ENCODE results near the gene NOMO2. TPM values are rescaled to one million over a fixed set of nuclear protein-coding genes. Genes with fewer than 3 reads are reported as not detected.
"Not testable (repeated sequence)": the region's sequence is repeated elsewhere in the genome, so short reads cannot be mapped to it uniquely, and the experiment has no call there.

The NOMO2 gene
- total RNA-seq, 5 donors from 2014 or later (not counting 1 experiment from before 2014, with no cell fraction given), result 47.1 to 96.3 (median 83.5) TPM

DNA sequence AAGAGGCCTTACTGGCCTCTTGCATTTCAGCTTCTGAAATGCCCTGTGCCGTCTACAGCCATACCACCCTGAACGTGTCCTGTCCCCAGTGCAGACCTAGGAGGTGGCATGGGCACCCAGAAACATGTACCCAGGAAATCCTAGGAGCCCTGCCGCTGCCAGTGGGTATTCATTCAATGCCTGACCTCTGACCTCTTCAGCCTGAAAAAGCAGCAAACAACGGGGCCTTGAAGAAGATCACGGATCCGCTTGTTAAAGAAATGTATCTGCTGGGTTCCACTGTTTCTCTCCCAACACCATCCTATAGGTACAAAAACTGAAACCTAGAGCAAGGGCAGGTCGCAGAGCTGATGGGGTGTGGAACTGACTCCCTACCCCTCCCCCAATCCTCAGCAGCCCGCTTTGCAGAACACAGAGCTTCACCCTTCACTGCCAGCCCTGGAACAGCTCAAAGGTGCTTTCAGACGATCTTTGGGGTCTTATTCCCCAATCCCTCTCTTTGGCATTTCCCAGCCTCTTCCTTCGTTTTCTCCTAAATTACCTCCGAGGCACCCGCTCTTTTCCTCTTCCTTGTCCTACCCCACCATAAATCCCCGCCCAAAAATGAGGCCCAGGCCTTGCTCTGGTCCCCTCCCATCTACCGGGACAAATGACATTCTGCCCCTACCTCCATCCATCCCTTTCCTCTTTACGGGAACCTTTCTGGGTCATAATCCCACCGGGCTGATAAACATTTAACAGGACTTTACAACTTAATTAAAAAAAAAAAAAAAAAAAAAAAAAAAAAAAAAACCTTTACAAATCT, 1.3 kb downstream of the NOMO2 start:
- not testable (repeated sequence) for H3K27me3 Mint-ChIP-seq; H3K36me3 Mint-ChIP-seq; DNase-seq; H3K9me3 ChIP-seq; H3K4me1 ChIP-seq (ENCODE audit: control insufficient read depth in 1 of 2, extremely low read depth in 1 of 2, insufficient read depth in 2 of 2, low read length in 2 of 2); H3K36me3 ChIP-seq (ENCODE audit: control insufficient read depth in 2 of 2, extremely low read depth in 1 of 2, insufficient read depth in 1 of 2, low read length in 1 of 2); H3K27ac ChIP-seq (ENCODE audit: low read length); H3K27me3 ChIP-seq (replicated peaks in 1 of 2; ENCODE audit: control insufficient read depth in 2 of 2, extremely low read depth in 1 of 2, insufficient read depth in 2 of 2, low read length in 1 of 2); H3K9me3 Mint-ChIP-seq; ATAC-seq (replicated peaks in 1 of 4)
- Mint-ChIP-seq H3K4me3 (peak overlapping the region; percentile 57 to 64 (median 63)), H3K27ac (peak overlapping the region in 1 of 2 donors; percentile 52), H3K4me1 (peaks cover 6 to 16% (median 13%) of the 10 kb centered on the region in 3 donors)
- WGBS (ENCODE audit: insufficient coverage), result 62% methylated on average over 3 of the region's 16 CpGs
- POLR2A ChIA-PET, result interaction anchor here in 1 of 2 donors (0.6 kb wide), 1 partner anchor 1306 kb away, joined by 3 read pairs; no protein-coding TSS in a partner anchor
- CTCF ChIA-PET, result interaction anchor here in 1 of 2 donors (0.6 kb wide), 1 partner anchor 957 kb away, joined by 8 read pairs; no protein-coding TSS in a partner anchor
- H3K4me3 ChIP-seq (ENCODE audit: control insufficient read depth in 1 of 2, extremely low read depth in 1 of 2, low read length in 1 of 2), result peak overlapping the region in 1 of 2 donors; percentile 33

DNA sequence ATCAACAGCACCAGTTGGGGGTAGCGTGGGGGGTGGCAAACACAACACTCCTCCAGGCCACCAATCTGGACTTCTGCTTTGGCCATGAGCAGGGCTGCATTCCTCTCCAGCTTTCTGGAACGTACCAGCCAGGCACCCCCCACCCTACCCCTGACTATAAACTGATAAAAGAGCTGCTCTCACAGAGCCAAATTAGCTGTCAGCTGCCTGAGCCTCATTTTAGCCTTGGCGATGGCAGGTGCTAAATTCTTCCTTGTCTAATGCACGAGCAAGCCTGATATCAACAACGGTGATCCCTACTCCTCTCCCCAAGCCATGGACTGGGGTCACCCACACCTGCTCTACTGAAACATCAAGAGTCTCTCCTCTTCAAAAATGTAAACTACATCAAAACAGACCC, 8.2 kb downstream of the NOMO2 start:
- H3K27me3 ChIP-seq (replicated peaks in 1 of 2; ENCODE audit: control insufficient read depth in 2 of 2, extremely low read depth in 1 of 2, insufficient read depth in 2 of 2, low read length in 1 of 2); H3K27ac ChIP-seq (ENCODE audit: low read length); H3K27me3 Mint-ChIP-seq; CTCF ChIA-PET; ATAC-seq (replicated peaks in 1 of 4); H3K9me3 Mint-ChIP-seq; DNase-seq; H3K4me3 Mint-ChIP-seq; H3K27ac Mint-ChIP-seq; H3K4me3 ChIP-seq (ENCODE audit: control insufficient read depth in 1 of 2, extremely low read depth in 1 of 2, low read length in 1 of 2); H3K4me1 ChIP-seq (ENCODE audit: control insufficient read depth in 1 of 2, extremely low read depth in 1 of 2, insufficient read depth in 2 of 2, low read length in 2 of 2); H3K36me3 ChIP-seq (ENCODE audit: control insufficient read depth in 2 of 2, extremely low read depth in 1 of 2, insufficient read depth in 1 of 2, low read length in 1 of 2); H3K36me3 Mint-ChIP-seq; H3K9me3 ChIP-seq; H3K4me1 Mint-ChIP-seq; POLR2A ChIA-PET: not testable (repeated sequence)
- WGBS (ENCODE audit: insufficient coverage), result no CpG with 5 or more reads among the region's 5 CpGs

DNA sequence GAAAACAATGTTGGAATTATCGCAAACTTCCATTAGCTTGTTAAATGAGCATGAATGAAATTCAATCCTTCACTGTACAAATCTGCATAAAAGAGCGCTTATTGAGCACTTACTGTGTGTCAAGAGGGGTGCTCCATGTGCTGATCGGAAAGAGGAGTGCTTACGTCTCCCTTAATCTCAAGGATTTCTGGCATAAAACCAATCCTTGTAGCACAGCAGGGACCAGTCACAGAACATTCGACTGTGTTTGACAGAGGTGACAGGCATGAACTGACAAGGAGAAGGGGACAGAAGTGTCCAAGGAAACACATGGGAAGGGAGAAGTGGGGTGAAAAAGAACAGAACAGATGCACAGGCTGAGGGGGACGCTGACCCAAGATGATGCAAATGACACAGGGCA, 14.5 kb downstream of the NOMO2 start:
- H3K27ac Mint-ChIP-seq; H3K4me3 ChIP-seq (ENCODE audit: control insufficient read depth in 1 of 2, extremely low read depth in 1 of 2, low read length in 1 of 2); H3K4me3 Mint-ChIP-seq; H3K36me3 ChIP-seq (ENCODE audit: control insufficient read depth in 2 of 2, extremely low read depth in 1 of 2, insufficient read depth in 1 of 2, low read length in 1 of 2); ATAC-seq (replicated peaks in 1 of 4); POLR2A ChIA-PET; H3K27me3 Mint-ChIP-seq; H3K4me1 ChIP-seq (ENCODE audit: control insufficient read depth in 1 of 2, extremely low read depth in 1 of 2, insufficient read depth in 2 of 2, low read length in 2 of 2); DNase-seq; H3K36me3 Mint-ChIP-seq; H3K27ac ChIP-seq (ENCODE audit: low read length); H3K27me3 ChIP-seq (replicated peaks in 1 of 2; ENCODE audit: control insufficient read depth in 2 of 2, extremely low read depth in 1 of 2, insufficient read depth in 2 of 2, low read length in 1 of 2); H3K9me3 ChIP-seq; CTCF ChIA-PET; H3K4me1 Mint-ChIP-seq; H3K9me3 Mint-ChIP-seq: not testable (repeated sequence)
- no CpG with 5 or more reads among the region's 6 CpGs for WGBS (ENCODE audit: insufficient coverage)

DNA sequence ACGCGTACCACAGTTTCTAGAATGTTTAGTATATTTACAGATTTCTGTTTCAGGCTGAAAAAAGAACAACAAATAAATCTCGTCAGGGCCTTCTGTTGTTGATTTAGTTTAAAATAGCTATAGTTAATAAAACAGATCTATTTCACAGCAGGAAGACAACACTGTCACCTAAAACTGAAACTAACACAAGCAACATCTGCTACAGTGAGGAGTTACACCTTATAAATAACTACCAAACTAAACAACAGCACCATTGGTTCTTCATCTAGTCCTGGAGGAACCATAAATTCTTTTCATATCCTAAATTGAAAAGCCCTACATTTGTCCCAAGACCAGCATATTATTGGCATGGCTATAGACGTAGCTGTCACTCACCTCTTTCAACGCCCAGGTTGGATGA, 15.0 kb downstream of the NOMO2 start:
- H3K27ac ChIP-seq (ENCODE audit: low read length); H3K9me3 Mint-ChIP-seq; CTCF ChIA-PET; H3K4me1 Mint-ChIP-seq; H3K4me1 ChIP-seq (ENCODE audit: control insufficient read depth in 1 of 2, extremely low read depth in 1 of 2, insufficient read depth in 2 of 2, low read length in 2 of 2); POLR2A ChIA-PET; H3K4me3 Mint-ChIP-seq; H3K4me3 ChIP-seq (ENCODE audit: control insufficient read depth in 1 of 2, extremely low read depth in 1 of 2, low read length in 1 of 2); H3K27me3 Mint-ChIP-seq; H3K36me3 ChIP-seq (ENCODE audit: control insufficient read depth in 2 of 2, extremely low read depth in 1 of 2, insufficient read depth in 1 of 2, low read length in 1 of 2); H3K9me3 ChIP-seq; H3K36me3 Mint-ChIP-seq; H3K27ac Mint-ChIP-seq; DNase-seq; H3K27me3 ChIP-seq (replicated peaks in 1 of 2; ENCODE audit: control insufficient read depth in 2 of 2, extremely low read depth in 1 of 2, insufficient read depth in 2 of 2, low read length in 1 of 2); ATAC-seq (replicated peaks in 1 of 4): not testable (repeated sequence)
- no CpG with 5 or more reads among the region's 5 CpGs for WGBS (ENCODE audit: insufficient coverage)

DNA sequence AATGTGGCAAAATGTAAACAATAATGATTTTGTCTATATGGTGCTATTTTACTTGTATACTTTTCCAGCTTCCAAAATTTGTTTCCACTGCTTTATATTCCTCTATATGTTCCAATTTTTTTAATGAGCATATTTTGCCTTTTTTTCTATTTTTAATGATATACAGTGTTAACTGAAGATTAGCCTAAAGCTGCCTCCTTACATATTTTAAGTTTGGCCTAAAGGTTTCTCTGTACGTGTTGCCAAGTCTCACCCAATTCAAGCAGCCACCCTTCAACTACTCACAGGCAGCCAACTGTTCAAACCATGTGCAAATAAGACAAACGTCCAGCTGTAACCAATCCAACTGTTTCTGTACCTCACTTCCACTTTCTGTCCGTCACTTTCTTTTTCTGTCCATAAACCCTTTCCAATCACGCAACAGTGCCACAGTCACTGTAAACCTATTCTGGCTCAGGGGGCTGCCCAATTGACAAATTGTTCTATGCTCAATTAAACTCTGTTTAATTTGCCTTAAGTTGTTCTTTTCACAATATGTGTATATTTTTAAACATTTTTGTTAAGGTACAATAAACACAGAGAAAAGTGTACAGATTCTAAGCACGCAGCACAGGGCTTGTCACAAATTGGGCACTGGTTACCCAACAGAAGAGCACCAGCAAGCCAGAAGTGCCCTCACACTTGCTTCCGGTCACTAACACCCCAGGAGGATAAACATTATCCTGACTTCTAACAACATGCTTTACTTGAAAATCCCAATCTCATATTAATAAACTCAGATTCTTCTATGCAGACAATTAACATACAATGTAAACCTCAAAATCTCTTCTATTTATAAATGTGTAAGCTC, 17.4 kb downstream of the NOMO2 start:
- POLR2A ChIA-PET; H3K27ac ChIP-seq (ENCODE audit: low read length); DNase-seq; H3K36me3 ChIP-seq (ENCODE audit: control insufficient read depth in 2 of 2, extremely low read depth in 1 of 2, insufficient read depth in 1 of 2, low read length in 1 of 2); ATAC-seq (replicated peaks in 1 of 4); CTCF ChIA-PET; H3K36me3 Mint-ChIP-seq; H3K27ac Mint-ChIP-seq; H3K4me1 ChIP-seq (ENCODE audit: control insufficient read depth in 1 of 2, extremely low read depth in 1 of 2, insufficient read depth in 2 of 2, low read length in 2 of 2); H3K27me3 ChIP-seq (replicated peaks in 1 of 2; ENCODE audit: control insufficient read depth in 2 of 2, extremely low read depth in 1 of 2, insufficient read depth in 2 of 2, low read length in 1 of 2); H3K9me3 ChIP-seq; H3K27me3 Mint-ChIP-seq; H3K4me3 ChIP-seq (ENCODE audit: control insufficient read depth in 1 of 2, extremely low read depth in 1 of 2, low read length in 1 of 2); H3K4me3 Mint-ChIP-seq; H3K4me1 Mint-ChIP-seq; H3K9me3 Mint-ChIP-seq: not testable (repeated sequence)
- WGBS (ENCODE audit: insufficient coverage), result no CpG with 5 or more reads among the region's 6 CpGs

DNA sequence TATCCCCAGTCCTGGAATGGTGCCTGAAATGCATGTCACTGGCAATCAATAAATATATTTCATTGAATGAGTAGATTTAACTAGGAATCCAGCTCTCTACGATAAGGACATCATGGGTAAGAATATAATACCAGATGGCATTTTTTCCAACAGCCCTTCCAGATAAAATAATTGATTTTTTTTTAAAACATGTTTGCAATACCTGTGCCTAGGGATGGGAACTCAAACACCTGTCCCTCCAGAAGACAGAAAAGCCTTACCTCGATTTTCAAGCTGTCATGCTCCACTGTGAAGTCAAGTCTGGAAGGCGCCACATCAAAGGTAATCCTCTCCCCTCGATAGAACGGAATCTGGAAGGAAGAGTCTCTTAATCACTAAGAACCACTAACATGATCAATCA, 20.0 kb downstream of the NOMO2 start:
- POLR2A ChIA-PET; H3K36me3 ChIP-seq (ENCODE audit: control insufficient read depth in 2 of 2, extremely low read depth in 1 of 2, insufficient read depth in 1 of 2, low read length in 1 of 2); H3K9me3 Mint-ChIP-seq; H3K27me3 ChIP-seq (replicated peaks in 1 of 2; ENCODE audit: control insufficient read depth in 2 of 2, extremely low read depth in 1 of 2, insufficient read depth in 2 of 2, low read length in 1 of 2); H3K4me1 ChIP-seq (ENCODE audit: control insufficient read depth in 1 of 2, extremely low read depth in 1 of 2, insufficient read depth in 2 of 2, low read length in 2 of 2); H3K4me1 Mint-ChIP-seq; H3K9me3 ChIP-seq; CTCF ChIA-PET; H3K4me3 Mint-ChIP-seq; H3K27ac Mint-ChIP-seq; ATAC-seq (replicated peaks in 1 of 4); DNase-seq; H3K4me3 ChIP-seq (ENCODE audit: control insufficient read depth in 1 of 2, extremely low read depth in 1 of 2, low read length in 1 of 2); H3K27me3 Mint-ChIP-seq; H3K36me3 Mint-ChIP-seq; H3K27ac ChIP-seq (ENCODE audit: low read length): not testable (repeated sequence)
- no CpG with 5 or more reads among the region's 5 CpGs for WGBS (ENCODE audit: insufficient coverage)
